Activated T-cell treated with anti-CD3 and anti-CD28 coated beads for 48 hours (primary cell): ENCODE data around the gene INIP.
"Not testable (repeated sequence)": the region's sequence is repeated elsewhere in the genome, so short reads cannot be mapped to it uniquely, and the experiment has no call there.

Experiments
- DNase-seq: peaks from one replicate; pipeline ENCODE4 v3.0.0-alpha.2; 2020; ENCODE audit warnings: low read depth

Gene INIP

DNA sequence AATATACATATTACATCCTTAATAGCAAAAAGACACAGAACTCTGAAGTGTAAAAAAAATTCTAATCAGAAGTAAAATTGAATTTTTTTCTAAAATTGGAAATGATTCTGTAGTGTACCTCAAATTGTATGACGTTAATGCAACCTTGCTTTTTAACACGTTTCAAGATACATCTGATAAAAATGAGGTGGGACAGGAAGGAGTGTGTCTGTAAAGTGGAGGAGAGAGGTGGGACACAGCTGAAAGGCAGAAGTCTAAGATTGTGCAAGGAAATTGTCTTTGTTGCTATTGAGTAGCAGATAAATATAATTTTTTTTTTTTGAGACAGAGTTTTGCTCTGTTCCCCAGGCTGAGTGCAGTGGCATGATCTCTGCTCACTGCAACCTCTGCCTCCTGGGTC is 17.0 kb upstream of the INIP start:
- no peak for DNase-seq

DNA sequence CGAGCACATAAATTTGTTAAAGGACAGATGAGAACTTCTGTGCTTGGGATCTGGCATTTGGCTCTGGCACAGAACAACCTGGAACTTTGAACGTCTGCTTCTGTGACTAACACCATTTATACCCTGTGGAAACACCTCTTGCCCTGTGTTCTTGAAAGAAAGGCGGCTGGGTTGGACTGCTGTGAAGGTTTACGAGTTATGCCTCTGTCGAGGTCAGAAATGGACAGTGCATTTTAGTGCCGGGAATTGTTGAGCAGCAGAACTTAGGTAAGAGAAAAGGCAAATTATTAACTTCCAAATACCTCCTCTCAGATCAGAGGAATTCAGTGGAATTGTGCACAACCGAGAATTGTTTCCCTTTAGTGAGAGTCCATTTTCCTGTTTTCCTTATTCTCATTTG is 14.1 kb upstream of the INIP start:
- DNase-seq, result no peak

DNA sequence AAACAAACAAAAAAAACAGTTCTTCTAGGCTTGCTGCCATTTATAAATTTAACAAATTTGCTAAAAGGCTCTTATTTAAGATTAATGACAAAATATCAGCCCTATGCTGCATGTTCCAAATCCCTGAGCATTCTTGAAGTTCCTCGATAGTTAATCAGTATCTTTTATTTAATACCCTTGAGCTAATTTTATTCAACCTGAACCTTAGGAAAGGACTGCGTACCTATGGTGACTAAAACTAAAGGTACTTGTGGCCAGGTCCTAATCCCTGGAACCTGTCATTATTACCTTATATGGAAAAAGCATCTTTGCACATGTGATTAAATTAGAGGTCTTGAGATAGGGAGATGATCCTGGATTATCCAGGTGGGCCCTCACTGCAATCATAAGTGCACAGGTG is 10.5 kb upstream of the INIP start:
- no peak for DNase-seq

DNA sequence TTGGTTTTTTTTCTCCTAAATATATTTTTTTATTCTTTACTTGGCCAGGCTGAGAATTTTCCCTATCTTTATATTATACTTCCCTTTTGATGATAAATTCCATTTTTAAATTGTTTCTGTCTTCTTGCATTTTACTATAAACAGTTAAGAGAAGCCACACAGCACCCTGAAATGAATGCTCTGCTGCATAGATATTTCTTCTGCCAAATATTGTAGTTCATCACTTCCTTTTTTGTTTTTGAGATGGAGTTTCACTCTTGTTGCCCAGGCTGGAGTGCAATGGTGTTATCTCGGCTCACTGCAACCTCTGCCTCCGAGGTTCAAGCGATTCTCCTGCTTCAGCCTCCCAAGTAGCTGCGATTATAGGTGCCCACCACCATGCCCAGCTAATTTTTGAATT is 8.5 kb upstream of the INIP start:
- DNase-seq, result no peak

DNA sequence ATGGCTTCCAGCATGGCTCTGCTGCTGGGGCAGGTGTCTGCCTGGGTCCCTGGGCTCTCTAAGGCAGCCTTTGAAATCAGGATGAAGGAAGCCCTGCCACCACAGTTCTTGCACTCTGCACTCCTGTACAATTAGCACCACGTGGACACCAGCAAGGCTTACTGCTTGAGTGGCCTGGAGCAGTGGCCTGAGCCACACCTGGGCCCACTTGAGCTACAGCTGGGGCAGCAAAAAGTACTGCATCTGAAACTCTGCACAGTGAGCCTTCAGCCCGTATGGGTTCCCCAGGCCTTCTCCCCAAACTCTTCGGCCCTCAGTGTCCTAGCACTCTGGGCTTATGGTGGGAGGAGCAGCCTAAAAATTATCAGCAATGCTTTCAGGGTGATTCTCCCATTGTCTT is 8.0 kb upstream of the INIP start:
- no peak for DNase-seq

DNA sequence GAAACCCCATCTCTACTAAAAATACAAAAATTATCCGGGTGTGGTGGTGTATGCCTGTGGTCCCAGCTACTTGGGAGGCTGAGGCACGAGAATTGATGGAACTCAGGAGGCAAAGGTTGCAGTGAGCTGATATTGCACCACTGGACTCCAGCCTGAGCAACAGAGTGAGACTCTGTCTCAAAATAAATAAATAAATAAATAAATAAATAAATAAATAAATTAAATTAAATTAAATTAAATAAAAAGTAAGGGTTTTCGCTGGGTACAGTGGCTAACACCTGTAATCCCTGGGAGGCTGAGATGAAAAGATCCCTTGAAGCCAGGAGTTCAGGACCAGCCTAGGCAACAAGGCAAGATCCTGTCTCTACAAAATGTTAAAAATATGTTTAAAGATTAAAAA is 4.8 kb upstream of the INIP start:
- DNase-seq, result not testable (repeated sequence)

DNA sequence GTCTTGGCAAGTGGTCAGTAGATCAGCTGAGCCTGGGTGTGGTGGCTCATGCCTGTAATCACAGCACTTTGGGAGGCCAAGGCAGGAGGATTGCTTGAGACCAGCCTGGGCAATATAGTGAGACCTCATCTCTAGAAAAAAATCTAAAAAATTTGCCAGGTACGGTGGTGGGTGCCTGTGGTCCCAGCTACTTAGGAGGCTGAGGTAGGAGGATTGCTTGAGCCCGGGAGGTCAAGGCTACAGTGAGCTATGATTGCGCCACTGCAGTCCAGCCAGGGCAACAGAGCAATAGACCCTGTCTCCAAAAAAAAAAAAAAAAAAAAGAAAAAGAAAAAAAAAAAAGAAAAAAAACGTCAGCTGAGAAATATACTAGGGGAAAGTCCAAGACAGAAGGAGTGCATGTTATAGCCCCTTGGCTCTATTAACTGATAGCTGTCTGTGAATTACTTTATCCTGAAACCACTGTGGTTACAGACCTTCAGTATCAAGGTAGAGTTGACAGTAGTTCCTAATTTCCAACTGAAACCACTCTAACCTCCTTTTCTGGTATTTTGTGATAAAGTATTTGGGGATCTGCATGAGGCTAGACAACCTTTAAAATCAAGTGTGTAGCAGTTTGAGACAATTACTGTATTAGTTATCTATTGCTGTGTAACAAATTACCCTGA is 2.3 kb upstream of the INIP start:
- DNase-seq, result no peak

DNA sequence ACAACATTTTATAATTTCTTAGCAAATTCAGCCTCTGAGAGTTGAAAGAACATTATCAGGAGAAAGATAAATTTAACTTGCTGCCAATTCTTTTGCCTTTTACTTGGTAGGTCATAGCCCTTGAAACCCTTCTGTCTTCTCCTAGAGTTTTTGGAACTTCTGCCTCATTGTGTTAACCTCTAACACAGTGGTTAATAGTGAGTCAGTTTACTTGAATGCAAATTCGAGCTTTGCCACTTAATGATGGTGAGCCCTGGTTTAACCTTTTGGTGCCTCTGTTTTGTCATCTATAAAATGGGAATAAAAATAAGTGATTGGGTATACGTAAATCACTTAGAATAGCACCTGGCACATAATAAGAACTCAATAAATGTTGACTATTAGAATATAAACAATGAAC is 1.8 kb upstream of the INIP start:
- no peak for DNase-seq

DNA sequence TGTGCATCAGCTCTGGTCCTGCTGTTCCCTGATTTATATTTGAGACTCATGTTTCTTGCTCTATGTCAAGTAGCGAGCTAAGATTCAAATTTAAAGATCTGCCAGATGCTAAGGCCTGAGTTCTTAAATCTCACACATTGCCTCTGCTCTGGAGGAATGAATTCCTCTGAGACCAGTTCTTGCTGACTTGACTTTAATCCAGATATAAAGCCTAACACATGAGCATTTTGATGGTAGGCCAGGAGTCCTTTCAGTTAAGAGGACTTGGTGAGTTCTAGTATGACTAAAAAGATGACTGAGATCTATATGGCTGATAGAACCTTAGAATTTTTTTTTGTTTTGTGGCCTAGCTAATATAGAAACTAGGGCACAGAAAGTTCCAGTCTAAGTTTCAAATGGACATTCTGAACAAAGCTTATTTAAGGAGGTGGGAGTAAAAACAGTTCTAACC is 1.3 kb upstream of the INIP start:
- no peak for DNase-seq

DNA sequence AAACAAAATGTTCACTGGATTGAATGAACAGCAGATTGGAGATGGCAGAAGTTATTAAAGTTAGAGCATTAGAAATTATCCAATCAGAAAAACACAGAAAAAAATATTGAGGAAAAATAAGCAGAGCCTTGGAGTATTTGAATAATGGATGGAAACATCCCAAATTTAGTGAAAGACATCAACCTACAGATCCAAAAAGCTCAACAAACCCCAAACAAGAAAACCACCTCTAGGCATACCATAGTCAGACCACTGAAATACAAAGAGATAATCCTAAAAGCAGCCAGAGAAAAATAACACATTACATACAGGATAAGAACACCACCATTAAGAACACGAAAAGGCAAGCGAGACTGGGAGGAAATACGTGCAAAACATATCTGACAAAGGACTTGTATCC is 5.2 kb downstream of the INIP start:
- DNase-seq, result no peak

DNA sequence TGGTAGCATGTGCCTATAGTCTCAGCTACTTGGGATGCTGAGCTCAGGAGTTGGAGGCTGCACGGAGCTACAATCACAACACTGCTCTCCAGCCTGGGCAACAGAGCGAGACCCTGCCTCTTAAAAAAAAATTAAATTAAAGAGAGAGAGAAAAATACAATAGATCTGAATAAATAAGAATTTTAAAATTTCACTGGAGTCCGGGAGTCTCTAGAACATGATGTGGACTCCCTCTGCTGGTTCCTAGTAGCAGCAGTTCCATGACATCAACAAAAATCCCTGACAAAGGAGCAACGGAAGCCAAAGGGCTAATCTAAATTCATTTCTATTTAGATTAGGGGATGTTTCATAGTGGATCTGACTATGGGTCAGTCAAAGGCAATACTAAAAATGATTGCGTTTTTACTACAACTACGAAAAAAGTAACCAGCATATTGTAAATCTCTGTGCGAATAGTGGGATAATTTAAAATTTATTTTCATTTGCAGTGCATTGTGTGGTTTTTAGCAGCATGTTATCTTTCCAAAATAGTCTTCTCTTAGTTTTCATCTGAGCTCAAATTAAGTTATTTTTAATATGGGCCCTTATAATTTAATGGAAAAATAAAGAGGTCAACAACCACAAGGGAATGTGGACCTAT is 6.7 kb downstream of the INIP start:
- DNase-seq, result no peak

DNA sequence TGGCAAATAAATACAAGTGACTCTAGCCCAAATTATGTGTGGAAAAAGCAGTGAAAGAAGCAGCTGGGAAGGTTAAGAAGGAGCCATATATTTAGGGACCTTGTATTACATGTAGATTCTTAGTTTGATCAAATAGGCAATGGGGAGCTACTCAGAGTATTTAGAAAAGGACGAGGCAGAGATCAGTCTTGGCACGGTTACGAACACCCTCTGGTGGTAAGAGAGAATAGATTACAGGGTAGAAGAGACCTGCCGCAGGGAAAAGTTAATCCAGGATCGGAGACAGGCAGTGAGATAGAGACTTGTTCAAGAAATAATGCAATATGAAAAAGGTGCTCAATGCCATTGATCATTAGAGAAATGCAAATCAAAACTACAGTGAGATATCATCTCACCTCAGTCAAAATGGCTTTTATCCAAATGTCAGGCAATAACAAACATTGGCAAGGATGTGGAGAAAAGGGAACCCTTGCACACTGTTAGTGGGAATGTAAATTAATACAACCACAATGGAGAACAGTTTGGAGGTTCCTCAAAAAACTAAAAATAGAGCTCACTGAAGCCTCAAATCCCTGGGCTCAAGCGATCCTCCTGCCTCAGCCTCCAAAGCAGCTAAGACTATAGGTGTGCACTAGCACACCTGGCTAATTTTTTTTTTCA is 12.0 kb downstream of the INIP start:
- DNase-seq, result no peak

DNA sequence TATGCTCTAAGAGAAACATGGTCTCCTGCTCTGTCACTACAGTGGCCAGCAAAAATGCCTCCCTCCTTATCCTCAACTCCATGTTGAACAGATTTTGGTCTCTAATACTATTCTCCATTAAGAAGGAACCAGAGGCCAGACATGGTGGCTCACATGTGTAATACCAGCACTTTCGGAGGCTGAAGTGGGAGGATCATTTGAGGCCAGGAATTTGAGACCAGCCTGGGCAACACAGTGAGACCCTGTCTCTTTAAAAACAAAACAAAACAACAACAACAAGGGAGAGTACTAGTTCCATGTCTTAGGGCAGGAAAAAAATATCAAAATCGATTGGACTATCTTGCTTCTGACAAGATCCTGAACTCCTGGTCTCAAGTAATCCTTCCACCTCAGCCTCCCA is 14.6 kb downstream of the INIP start:
- DNase-seq, result no peak

DNA sequence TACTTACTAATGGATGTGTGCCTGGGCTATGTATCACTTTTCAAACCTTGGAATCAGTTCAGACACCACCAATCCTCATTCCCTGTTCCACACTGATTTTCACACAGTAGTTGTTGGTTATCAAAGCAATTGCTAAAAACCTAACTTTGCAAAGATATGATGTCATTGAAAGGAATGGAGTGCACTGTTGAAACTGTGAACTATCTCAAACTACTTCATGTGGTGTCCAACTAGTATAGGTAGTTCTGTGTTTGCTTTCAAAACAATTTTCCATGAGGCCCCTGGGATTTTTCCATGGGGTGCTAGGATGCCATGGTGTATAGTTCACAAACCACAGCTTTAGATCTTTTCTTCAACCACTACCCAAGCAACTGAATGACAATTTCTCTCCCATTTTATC is 17.8 kb downstream of the INIP start:
- no peak for DNase-seq

DNA sequence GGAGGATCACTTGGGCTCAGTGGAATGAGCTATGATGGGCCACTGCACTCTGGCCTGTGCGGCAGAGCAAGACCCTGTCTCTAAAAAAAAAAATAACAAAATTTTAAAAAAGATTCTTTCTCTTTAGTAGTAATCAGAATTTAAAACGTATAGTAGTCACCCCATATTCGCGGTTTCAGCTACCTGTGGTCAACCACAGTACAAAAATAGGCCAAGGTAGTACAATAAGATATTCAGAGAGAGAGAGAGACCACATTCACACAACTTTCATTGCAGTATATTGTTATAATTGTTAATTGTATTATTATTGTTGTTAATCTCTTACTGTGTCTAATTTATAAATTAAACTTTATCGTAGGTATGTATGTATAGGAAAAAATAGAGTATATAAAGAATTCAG is 18.7 kb downstream of the INIP start:
- no peak for DNase-seq

DNA sequence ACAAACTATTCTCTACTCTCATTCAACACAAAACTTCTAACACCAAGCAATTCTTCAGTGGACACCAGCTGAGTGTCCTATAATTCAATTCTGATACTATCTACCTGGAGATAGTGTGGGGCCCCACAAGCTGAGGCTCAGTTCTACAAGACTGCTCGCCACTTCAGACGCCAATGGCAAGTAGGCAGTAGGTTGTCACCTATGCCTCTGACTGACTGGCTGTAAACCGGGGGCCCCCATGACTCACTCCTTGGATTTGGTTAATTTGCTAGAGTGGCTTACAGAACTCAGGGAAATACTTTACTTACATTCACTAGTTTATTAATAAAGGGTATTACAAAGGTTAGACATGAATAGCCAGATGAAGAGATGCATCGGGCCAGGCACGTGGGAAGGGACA is 21.5 kb downstream of the INIP start:
- no peak for DNase-seq

DNA sequence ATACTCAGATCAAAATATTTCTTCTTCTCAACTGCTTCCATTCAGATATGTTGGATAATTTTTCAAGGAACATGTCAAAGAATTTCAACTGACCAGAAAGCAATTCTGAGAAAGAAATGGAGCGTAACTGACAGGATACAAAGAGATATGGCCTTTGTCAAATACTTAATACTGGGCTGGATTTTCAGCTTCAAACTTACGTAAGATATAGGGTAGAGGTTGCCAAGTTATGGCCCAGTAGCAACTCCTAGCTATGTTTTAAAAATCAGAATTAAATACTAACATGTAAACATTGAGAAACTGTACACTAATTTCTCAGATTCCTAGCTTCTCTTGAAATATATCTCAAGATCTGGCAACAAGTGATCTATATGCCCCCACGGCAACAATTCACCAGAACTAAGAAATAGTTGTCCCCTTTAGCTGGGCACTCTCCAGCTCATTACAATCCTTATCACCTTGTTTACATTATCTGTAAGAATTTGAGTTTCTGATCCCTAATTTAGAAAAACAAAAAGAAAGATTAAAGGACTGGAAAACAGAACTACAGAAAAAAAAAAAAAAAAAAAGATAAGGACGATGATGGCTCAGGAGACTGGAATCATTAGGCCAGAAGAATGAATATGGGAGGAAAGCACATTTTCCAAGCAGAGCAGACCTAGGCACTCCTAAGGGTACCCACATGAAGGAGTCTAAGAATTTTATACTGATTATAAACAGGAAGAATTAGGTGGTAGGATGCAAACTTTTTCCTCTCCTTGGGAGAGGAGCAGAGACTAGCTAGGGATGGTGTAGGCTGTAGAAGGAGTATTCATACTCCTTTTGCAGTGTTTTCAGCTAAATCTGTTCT is 23.0 kb downstream of the INIP start:
- DNase-seq, result no peak

DNA sequence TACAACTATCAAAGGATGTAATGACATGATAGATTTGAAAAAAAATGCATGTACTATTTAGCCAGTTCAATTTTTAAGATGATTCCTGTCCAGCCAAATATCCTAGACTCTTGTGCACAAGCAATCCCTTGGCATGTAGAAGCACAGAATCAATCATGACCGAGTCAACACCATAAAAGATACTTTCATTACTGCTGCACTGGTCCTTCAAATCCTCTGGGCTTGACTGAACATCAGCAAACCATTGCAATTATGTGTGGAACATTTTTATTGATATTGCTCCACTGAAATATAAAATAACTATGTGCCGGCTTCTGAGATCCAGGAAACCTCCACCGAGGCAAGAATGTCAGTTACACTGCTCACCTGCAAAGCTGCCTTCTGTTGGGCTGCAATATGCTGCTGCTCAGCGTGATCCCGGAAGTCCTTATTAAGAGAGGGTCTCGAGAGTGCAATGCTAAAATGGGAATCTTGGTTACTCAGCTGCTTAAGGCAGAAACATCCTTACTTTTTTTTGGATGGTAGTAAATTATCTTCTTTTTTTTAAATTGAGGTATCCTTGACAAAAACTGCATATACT is 28.7 kb downstream of the INIP start:
- DNase-seq, result no peak

DNA sequence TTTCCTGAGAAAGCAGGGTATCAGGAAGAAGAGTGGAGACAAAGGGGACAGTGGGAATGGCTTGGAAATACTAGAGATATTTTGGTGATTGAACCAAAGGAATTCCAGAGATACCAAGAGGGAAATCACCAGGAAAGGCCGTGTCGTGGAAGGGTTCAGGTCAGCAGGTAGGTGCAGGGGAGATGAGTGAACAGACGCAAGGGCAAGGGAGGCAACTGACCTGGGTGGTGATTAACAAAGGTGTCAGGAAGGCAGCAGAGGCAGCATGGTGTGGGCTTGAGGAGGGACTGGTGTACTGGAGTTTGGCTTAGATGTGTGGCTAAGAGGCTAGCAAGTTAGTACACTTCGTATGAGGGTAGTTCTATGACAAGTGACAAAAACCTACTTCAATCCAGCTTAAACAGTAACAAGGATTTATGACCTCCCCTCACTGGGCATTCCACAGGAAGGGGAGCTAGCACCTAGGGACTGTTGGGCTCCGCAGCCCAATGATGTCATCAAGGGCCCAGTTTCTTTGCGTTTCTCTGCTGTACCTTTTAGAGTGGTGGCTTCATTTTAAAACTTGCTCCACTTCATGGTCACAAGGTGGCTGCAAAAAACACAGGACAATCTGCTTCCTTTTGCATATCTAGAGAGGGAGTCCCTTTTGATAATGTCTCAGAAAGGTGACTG is 37.0 kb downstream of the INIP start:
- no peak for DNase-seq

DNA sequence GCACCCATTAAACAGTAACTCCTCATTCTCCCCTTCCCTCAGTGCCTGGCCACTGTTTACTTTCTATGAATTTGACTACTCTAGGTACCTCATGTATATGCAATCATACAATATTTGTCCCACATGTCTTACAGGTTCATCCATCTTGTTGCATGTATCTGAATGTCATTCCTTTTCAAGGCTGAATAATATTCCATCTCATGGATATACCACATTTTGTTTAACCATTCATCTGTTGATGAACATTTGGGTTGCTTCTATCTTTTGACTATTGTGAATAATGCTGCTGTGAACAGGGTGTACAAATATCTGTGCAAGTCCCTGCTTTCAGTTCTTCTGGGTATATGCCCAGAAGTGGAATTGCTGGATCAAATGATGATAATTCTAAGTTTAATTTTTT is 40.9 kb downstream of the INIP start:
- DNase-seq, result no peak

DNA sequence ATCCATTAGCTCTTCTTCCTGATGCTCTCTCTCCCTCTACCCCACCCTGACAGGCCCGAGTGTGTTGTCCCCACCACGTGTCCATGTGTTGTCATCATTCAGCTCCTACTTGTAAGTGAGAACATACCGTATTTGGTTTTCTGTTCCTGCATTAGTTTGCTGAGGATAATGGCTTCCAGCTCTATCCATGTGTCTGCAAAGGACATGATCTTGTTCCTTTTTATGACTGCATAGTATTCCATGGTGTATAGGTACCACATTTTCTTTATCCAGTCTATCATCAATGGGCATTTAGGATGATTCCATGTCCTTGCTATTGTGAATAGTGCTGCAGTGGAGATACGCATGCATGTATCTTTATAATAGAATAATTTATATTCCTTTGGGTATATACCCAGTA is 44.7 kb downstream of the INIP start:
- DNase-seq, result not testable (repeated sequence)
